ENCODE results near the gene DLGAP4. TPM values are rescaled to one million over a fixed set of nuclear protein-coding genes. Genes with fewer than 3 reads are reported as not detected.
A peak's percentile ranks its signal among the peaks of the same experiment; 100 is the strongest.

The DLGAP4 gene
- total and polyA plus RNA-seq, 2 of the 13 experiments (the other 11 are each of a cell fraction or from before 2014, with no cell fraction given): 15.2 to 26.7 TPM

GRCh38 chr20:36399147-36399968 lies 93.2 kb downstream of the DLGAP4 start (continued):
- peak; percentile 35; the same call in 1 of the 2 replicates for TF ChIP-seq HHEX (CRISPR knock-in tag; IDR thresholded peaks at IDR 0.05)
- no peak for TF ChIP-seq CREM (IDR thresholded peaks at IDR 0.05)
- TF ChIP-seq CREM (CRISPR knock-in tag; IDR thresholded peaks at IDR 0.05): no peak
- TF ChIP-seq STAG1 (CRISPR knock-in tag; IDR thresholded peaks at IDR 0.05): peak; percentile 78
- no peak for TF ChIP-seq ZNF572 (CRISPR knock-in tag; IDR thresholded peaks at IDR 0.05)
- TF ChIP-seq SRSF4 (IDR thresholded peaks at IDR 0.05; ENCODE audit: low read depth, low read length, poor library complexity, severe bottlenecking): no peak
- no peak for TF ChIP-seq NRL (CRISPR knock-in tag; IDR thresholded peaks at IDR 0.05; ENCODE audit: borderline replicate concordance)
- no peak for TF ChIP-seq FOXA1 (IDR thresholded peaks at IDR 0.05)
- TF ChIP-seq FOXA1 (CRISPR knock-in tag; IDR thresholded peaks at IDR 0.05): 0 out of 2 replicates have a peak, but pooled peaks have one; percentile 7
- TF ChIP-seq MNT (IDR thresholded peaks at IDR 0.05): no peak
- no peak for TF ChIP-seq ZEB1 (IDR thresholded peaks at IDR 0.05; ENCODE audit: insufficient replicate concordance, low read depth)
- no peak for TF ChIP-seq KAT2B (IDR thresholded peaks at IDR 0.05; ENCODE audit: borderline replicate concordance, low read depth, low read length)
- peak; percentile 87 for TF ChIP-seq TEAD3 (CRISPR knock-in tag; optimal IDR thresholded peaks at IDR 0.05; ENCODE audit: borderline replicate concordance)
- TF ChIP-seq ZNF629 (CRISPR knock-in tag; conservative IDR thresholded peaks at IDR 0.05): no peak
- TF ChIP-seq ZNF646 (CRISPR knock-in tag; IDR thresholded peaks at IDR 0.05): no peak
- no peak for TF ChIP-seq ZNF484 (CRISPR knock-in tag; IDR thresholded peaks at IDR 0.05; ENCODE audit: borderline replicate concordance, low read depth)
- TF ChIP-seq ZNF34 (CRISPR knock-in tag; IDR thresholded peaks at IDR 0.05; ENCODE audit: borderline replicate concordance): no peak
- TF ChIP-seq ZNF337 (CRISPR knock-in tag; IDR thresholded peaks at IDR 0.05; ENCODE audit: borderline replicate concordance, low read depth): no peak
- no peak for TF ChIP-seq NFKBIZ (CRISPR knock-in tag; IDR thresholded peaks at IDR 0.05)
- TF ChIP-seq ATF1 (CRISPR knock-in tag; IDR thresholded peaks at IDR 0.05): no peak
- no peak for TF ChIP-seq ZNF569 (CRISPR knock-in tag; IDR thresholded peaks at IDR 0.05; ENCODE audit: borderline replicate concordance)
- TF ChIP-seq ZNF543 (CRISPR knock-in tag; IDR thresholded peaks at IDR 0.05): no peak
- TF ChIP-seq GATAD1 (CRISPR knock-in tag; IDR thresholded peaks at IDR 0.05): peak; percentile 62
- TF ChIP-seq HNF4A (CRISPR knock-in tag; IDR thresholded peaks at IDR 0.05): peak; percentile 11; the same call in 1 of the 2 replicates

All from HepG2 (cell line).